ENCODE measurements around the gene C2orf74. TPM values are rescaled to one million over a fixed set of nuclear protein-coding genes. Genes with fewer than 3 reads are reported as not detected.
"Not testable (repeated sequence)": the region's sequence is repeated elsewhere in the genome, so short reads cannot be mapped to it uniquely, and the experiment has no call there.

The C2orf74 gene
- total RNA-seq, 2 experiments from 2014 or later, result 14.7 to 15.9 TPM

DNA sequence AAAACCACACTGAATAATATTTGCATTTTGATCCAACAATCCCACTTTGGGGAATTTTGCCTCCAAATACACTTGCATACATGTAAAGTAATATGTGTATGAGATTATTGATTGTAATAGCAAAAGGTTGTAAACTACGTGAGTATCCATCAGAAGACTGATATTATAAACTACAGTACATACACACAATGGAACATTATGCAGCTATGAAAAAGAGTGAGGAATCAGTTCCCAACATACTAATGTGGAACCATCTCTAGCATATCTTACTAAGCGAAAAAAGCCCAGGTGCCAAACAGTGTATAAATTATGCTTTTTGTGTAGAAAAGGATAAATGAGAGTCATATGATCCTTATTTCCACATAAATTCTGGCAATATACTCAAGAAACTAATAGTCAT lies 16.0 kb upstream of the C2orf74 start:
- no peak for DNase-seq
- ChIA-PET CTCF (interaction anchor here (0.6 to 1.2 kb wide), 2 partner anchors 31 to 40 kb away, joined by 3 to 5 read pairs; no protein-coding TSS in a partner anchor), POLR2A (interaction anchor here (1.1 to 2.4 kb wide), 2 partner anchors 12 to 32 kb away, joined by 3 to 16 read pairs; no protein-coding TSS in a partner anchor)
- intact Hi-C loops (cut with micrococcal nuclease), result loop anchor here (1.0 to 2.0 kb wide), 4 partner anchors 31 to 618 kb away; partner anchors contain the start of gene PEX13
- peaks cover 1% of the 10 kb centered on the region for H3K27me3 Mint-ChIP-seq
- H3K27ac Mint-ChIP-seq, result no peak overlapping the region
- peaks cover 3% of the 10 kb centered on the region for H3K4me1 Mint-ChIP-seq (ENCODE audit: low read depth)
- H3K4me3 Mint-ChIP-seq, result peak overlapping the region; percentile 91
- no peaks in the 10 kb centered on the region for H3K9me3 Mint-ChIP-seq
- H3K36me3 Mint-ChIP-seq, result peaks cover 11% of the 10 kb centered on the region

DNA sequence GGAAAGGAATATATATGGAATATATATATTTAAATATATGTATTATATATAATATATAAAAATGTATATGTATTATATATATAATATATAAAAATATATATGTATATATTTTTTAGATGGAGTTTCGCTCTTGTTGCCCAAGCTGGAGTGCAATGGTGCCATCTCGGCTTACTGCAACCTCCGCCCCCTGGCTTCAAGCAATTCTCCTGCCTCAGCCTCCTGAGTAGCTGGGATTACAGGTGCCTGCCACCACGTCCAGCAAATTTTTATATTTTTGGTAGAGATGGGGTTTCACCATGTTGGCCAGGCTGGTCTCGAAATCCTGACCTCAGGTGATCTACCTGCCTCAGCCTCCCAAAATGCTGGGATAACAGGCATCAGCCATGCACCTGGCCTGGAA lies 13.9 kb upstream of the C2orf74 start:
- H3K27ac Mint-ChIP-seq; POLR2A ChIA-PET; DNase-seq; H3K4me1 Mint-ChIP-seq (ENCODE audit: low read depth); H3K4me3 Mint-ChIP-seq; H3K9me3 Mint-ChIP-seq; H3K27me3 Mint-ChIP-seq; CTCF ChIA-PET; intact Hi-C loops (cut with micrococcal nuclease): not testable (repeated sequence)
- H3K36me3 Mint-ChIP-seq, result peaks cover 16% of the 10 kb centered on the region

DNA sequence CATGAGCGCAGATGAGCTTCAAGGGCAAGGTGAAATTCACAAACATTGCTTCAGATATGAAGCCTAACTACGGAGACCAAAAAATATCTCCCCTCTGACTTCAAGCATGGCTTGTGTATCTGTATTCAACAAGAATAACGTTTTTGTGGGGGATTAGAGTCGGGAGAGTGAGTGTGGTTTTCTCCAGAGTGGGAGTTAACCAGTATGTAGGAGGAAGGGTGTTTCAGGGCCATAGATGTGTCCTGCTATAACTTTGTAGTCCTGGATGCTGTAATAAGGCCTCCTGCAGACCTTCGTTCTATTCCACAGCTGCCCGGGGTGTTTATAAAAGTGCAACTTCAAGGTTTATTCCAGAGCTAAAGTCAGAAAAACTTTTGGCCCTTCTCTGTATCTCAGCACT lies 12.9 kb upstream of the C2orf74 start:
- H3K9me3 Mint-ChIP-seq, result no peaks in the 10 kb centered on the region
- H3K4me1 Mint-ChIP-seq (ENCODE audit: low read depth), result peaks cover 3% of the 10 kb centered on the region
- H3K36me3 Mint-ChIP-seq, result peaks cover 16% of the 10 kb centered on the region
- ChIA-PET CTCF (no interaction called here), POLR2A (no interaction called here)
- H3K4me3 Mint-ChIP-seq, result no peak overlapping the region
- intact Hi-C loops (cut with micrococcal nuclease), result no loop called here
- peaks cover 1% of the 10 kb centered on the region for H3K27me3 Mint-ChIP-seq
- DNase-seq, result no peak
- H3K27ac Mint-ChIP-seq, result no peak overlapping the region

DNA sequence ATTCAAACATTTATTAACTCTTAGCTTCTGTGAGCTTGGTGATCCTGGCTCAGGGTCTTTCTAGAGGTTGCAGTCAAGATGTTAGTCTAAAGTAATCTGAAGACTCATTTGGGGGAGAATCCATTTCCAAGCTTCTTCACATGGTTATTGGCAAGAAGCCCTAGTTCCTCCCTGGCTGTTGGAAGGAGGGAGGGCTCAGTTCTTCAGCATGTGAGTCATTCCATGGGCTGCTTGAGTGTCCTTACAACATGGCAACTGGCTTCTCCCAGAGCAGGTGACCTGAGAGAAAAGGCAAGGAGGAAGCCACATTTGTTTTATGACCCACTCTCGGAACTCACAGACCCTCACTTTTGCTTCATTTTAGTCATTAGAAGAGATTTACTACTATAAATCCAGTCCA lies 10.6 kb upstream of the C2orf74 start:
- DNase-seq, result no peak
- Mint-ChIP-seq H3K27ac (no peak overlapping the region), H3K4me3 (no peak overlapping the region), H3K9me3 (no peaks in the 10 kb centered on the region), H3K4me1 (ENCODE audit: low read depth) (no peaks in the 10 kb centered on the region), H3K27me3 (no peaks in the 10 kb centered on the region), H3K36me3 (peaks cover 17% of the 10 kb centered on the region)
- intact Hi-C loops (cut with micrococcal nuclease), result no loop called here
- ChIA-PET POLR2A (interaction anchor here (0.7 kb wide), 1 partner anchor 77 kb away, joined by 8 read pairs; no protein-coding TSS in a partner anchor), CTCF (no interaction called here)

GRCh38 chr2:61157371-61158003 lies 4.5 kb upstream of the C2orf74 start:
- POLR2A ChIA-PET, result no interaction called here
- Mint-ChIP-seq H3K36me3 (peaks cover 24% of the 10 kb centered on the region), H3K27me3 (no peaks in the 10 kb centered on the region), H3K27ac (no peak overlapping the region), H3K4me3 (no peak overlapping the region), H3K9me3 (peaks cover 9% of the 10 kb centered on the region), H3K4me1 (ENCODE audit: low read depth) (no peaks in the 10 kb centered on the region)
- CTCF ChIA-PET, result no interaction called here
- intact Hi-C loops (cut with micrococcal nuclease), result no loop called here
- DNase-seq, result no peak

GRCh38 chr2:61158356-61158955 lies 3.5 kb upstream of the C2orf74 start:
- CTCF ChIA-PET, result no interaction called here
- Mint-ChIP-seq H3K36me3 (peaks cover 28% of the 10 kb centered on the region), H3K4me1 (ENCODE audit: low read depth) (no peaks in the 10 kb centered on the region)

DNA sequence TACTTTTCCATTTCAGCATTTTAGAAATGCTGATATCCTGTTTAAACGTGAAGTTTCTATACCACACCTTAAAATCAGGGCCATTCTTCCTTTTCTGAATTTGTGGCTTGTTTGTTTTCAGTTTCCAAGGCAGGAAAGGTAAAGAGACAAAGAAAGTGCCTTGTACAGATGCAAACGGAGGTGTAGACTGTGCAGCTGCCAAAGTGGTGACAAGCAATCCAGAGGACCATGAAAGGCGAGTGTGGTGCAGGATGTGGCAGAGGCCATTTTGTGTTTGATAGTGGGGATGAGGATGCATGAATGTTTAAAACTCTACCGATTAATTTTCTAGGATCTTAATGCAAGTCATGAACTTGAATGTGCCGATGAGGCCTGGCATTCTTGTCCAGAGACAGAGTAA lies 733 bp downstream of the C2orf74 start:
- Mint-ChIP-seq H3K9me3 (peaks cover 9% of the 10 kb centered on the region), H3K27ac (no peak overlapping the region), H3K4me3 (no peak overlapping the region), H3K36me3 (peaks cover 37% of the 10 kb centered on the region), H3K4me1 (ENCODE audit: low read depth) (no peaks in the 10 kb centered on the region), H3K27me3 (no peaks in the 10 kb centered on the region)
- POLR2A ChIA-PET, result no interaction called here
- no peak for DNase-seq
- CTCF ChIA-PET, result no interaction called here
- intact Hi-C loops (cut with micrococcal nuclease), result no loop called here

More at GRCh38 chr2:61158356-61158955, 3.5 kb upstream of the C2orf74 start:
- no peak overlapping the region for H3K27ac Mint-ChIP-seq
- POLR2A ChIA-PET, result no interaction called here
- H3K4me3 Mint-ChIP-seq, result no peak overlapping the region
- no peaks in the 10 kb centered on the region for H3K27me3 Mint-ChIP-seq
- DNase-seq, result no peak
- intact Hi-C loops (cut with micrococcal nuclease), result no loop called here
- H3K9me3 Mint-ChIP-seq, result peaks cover 9% of the 10 kb centered on the region

- H3K4me1 Mint-ChIP-seq (ENCODE audit: low read depth); H3K4me3 Mint-ChIP-seq; H3K9me3 Mint-ChIP-seq: not testable (repeated sequence)
These were observed 3.1 kb downstream of the C2orf74 start for GRCh38 chr2:61165082-61165481.

DNA sequence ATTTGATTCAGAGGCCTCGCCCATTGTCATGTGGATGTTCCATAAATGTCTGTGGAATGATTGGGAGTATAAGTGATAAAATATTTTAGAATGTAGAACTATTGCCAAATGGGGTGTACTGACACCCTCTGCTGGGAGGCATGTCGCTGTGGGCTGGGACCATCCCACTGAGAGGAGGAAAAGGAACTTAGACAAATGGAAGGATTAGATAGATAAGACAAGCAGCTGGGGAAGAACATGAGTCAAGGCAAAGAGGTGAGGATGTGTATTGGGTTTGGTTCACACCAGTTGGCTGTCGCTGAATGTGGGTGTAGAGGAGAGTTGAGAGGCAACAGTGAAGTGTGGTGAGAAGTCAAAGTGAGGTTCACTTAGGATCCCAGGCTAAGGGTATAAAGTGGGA lies 4.0 kb downstream of the C2orf74 start:
- Mint-ChIP-seq H3K27me3 (no peaks in the 10 kb centered on the region), H3K4me3 (no peak overlapping the region), H3K27ac (no peak overlapping the region), H3K9me3 (no peaks in the 10 kb centered on the region), H3K4me1 (ENCODE audit: low read depth) (no peaks in the 10 kb centered on the region), H3K36me3 (peaks cover 27% of the 10 kb centered on the region)
- intact Hi-C loops (cut with micrococcal nuclease), result no loop called here
- POLR2A ChIA-PET, result no interaction called here
- CTCF ChIA-PET, result interaction anchor here (1.0 kb wide), 1 partner anchor 21 kb away, joined by 4 read pairs; no protein-coding TSS in a partner anchor
- no peak for DNase-seq

More at GRCh38 chr2:61165082-61165481, 3.1 kb downstream of the C2orf74 start:
- intact Hi-C loops (cut with micrococcal nuclease); POLR2A ChIA-PET; H3K27ac Mint-ChIP-seq; H3K27me3 Mint-ChIP-seq; DNase-seq: not testable (repeated sequence)
- CTCF ChIA-PET, result interaction anchor here (1.0 kb wide), 1 partner anchor 20 kb away, joined by 4 read pairs; no protein-coding TSS in a partner anchor
- H3K36me3 Mint-ChIP-seq, result peaks cover 27% of the 10 kb centered on the region

- H3K4me3 Mint-ChIP-seq, result no peak overlapping the region
- no peaks in the 10 kb centered on the region for H3K27me3 Mint-ChIP-seq
- ChIA-PET POLR2A (interaction anchor here (0.6 kb wide), 1 partner anchor 1306 kb away, joined by 3 read pairs; no protein-coding TSS in a partner anchor), CTCF (no interaction called here)
- H3K36me3 Mint-ChIP-seq, result peaks cover 27% of the 10 kb centered on the region
- intact Hi-C loops (cut with micrococcal nuclease), result no loop called here
- H3K4me1 Mint-ChIP-seq (ENCODE audit: low read depth), result no peaks in the 10 kb centered on the region
- DNase-seq, result no peak
- H3K27ac Mint-ChIP-seq, result no peak overlapping the region
- H3K9me3 Mint-ChIP-seq, result no peaks in the 10 kb centered on the region
These were observed 5.6 kb downstream of the C2orf74 start for GRCh38 chr2:61167579-61167978.

DNA sequence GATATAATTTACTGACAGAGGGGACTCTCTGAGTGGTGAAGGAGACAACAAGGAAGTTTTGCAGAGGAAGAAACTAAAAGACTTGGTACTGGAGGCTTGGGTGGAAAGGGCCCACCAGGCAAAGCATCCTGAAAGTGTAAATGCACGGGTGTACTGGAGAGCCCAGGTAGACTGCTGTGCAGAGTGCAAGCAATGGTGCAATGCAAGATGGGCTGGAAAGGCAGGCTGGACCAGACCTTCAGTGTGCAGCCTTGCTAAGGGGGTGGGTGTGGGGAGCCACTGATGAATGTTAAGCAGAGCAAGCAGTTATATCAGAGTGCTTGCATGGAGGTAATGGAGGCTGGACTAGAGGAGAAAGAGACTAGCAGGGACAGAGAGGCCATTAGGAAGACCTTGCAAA lies 10.7 kb downstream of the C2orf74 start:
- no peak for DNase-seq
- Mint-ChIP-seq H3K27ac (no peak overlapping the region), H3K9me3 (no peaks in the 10 kb centered on the region), H3K4me1 (ENCODE audit: low read depth) (peaks cover 8% of the 10 kb centered on the region), H3K36me3 (peaks cover 3% of the 10 kb centered on the region), H3K4me3 (no peak overlapping the region), H3K27me3 (no peaks in the 10 kb centered on the region)
- CTCF ChIA-PET, result no interaction called here
- POLR2A ChIA-PET, result no interaction called here
- intact Hi-C loops (cut with micrococcal nuclease), result no loop called here

DNA sequence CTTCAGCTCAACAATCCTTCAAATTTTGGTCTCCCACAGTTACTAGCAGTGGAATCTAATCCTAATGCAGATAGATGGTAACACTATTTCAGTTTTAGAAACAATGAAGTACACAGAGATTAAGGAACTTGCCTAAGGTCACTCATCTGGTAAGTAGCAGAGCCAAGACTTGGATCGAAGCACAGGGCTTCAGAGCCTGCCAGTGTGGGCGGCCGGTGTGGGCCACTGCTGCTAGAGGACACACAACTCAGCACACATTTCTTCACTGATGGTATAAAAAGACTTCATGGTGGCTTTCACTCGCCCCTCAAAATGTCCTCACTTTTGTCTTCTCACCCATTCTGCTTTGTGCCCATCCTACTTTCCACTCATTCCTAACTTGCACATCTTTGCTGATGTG lies 11.1 kb downstream of the C2orf74 start:
- H3K27me3 Mint-ChIP-seq, result no peaks in the 10 kb centered on the region
- H3K4me1 Mint-ChIP-seq (ENCODE audit: low read depth), result peaks cover 8% of the 10 kb centered on the region
- ChIA-PET POLR2A (no interaction called here), CTCF (no interaction called here)
- intact Hi-C loops (cut with micrococcal nuclease), result no loop called here
- H3K36me3 Mint-ChIP-seq, result peaks cover 3% of the 10 kb centered on the region
- H3K4me3 Mint-ChIP-seq, result no peak overlapping the region
- no peak overlapping the region for H3K27ac Mint-ChIP-seq
- no peaks in the 10 kb centered on the region for H3K9me3 Mint-ChIP-seq
- no peak for DNase-seq

DNA sequence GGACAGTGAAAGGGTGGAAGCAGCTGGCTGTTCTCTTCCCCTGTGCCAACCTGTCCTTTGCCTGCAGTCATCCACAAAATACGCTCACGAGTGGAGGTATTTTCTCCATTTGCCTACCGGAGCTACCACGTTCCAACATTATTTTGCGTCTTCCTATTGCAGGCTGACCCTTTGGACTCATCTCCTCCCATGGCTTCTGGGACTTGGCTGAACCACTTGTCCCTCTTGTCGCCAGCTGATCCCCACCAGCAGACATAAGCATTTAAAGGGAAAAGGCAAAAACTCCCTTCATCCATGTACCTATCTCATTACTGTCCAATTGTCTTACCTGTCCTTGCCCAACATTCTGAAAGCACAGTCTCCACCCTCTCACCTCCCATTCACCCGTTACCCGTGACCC lies 13.0 kb downstream of the C2orf74 start:
- Mint-ChIP-seq H3K27me3 (no peaks in the 10 kb centered on the region), H3K9me3 (no peaks in the 10 kb centered on the region), H3K4me3 (no peak overlapping the region), H3K27ac (no peak overlapping the region), H3K36me3 (peaks cover 10% of the 10 kb centered on the region), H3K4me1 (ENCODE audit: low read depth) (peaks cover 27% of the 10 kb centered on the region)
- intact Hi-C loops (cut with micrococcal nuclease), result loop anchor here (5.0 kb wide), 1 partner anchor 358 kb away; no protein-coding TSS in a partner anchor
- ChIA-PET CTCF (no interaction called here), POLR2A (no interaction called here)
- no peak for DNase-seq

All from activated CD4-positive, alpha-beta memory T cell treated with anti-CD3 and anti-CD28 coated beads for 36 hours (primary cell).